Fibroblast of the aortic adventitia (primary cell): ENCODE measurements around the gene LRMDA. TPM values are rescaled to one million over a fixed set of nuclear protein-coding genes. Genes with fewer than 3 reads are reported as not detected.
"Not testable (repeated sequence)": the region's sequence is repeated elsewhere in the genome, so short reads cannot be mapped to it uniquely, and the experiment has no call there.

Experiments used
- DNase-seq: peaks from one replicate; pipeline ENCODE4 v3.0.0-alpha.2; 2010; ENCODE audit warnings: low read depth
- H3K4me3 ChIP-seq: 2 replicates; pipeline ENCODE4 v1.5.1; 2011; ENCODE audit warnings: low read depth, mild to moderate bottlenecking, control low read depth, low read length, moderate library complexity
- CTCF ChIP-seq: IDR thresholded peaks from 2 replicates; pipeline ENCODE4 v1.5.1; 2011; ENCODE audit warnings: mild to moderate bottlenecking, low read length, control low read depth, inconsistent platforms; ENCODE audit not compliant: insufficient read depth
- total RNA-seq: library from RNA; depleted of rRNA; stranded (reverse); fragments of >200 nt; gene quantifications from 2 replicates; pipeline ENCODE4 v1.2.3, GENCODE V29; 2012; ENCODE audit warnings: low replicate concordance

The LRMDA gene
- total RNA-seq, 1 donor: 6.3 TPM

- TF ChIP-seq CTCF: no peak
Observed at GRCh38 chr10:76051007-76051936, 619.8 kb downstream of the LRMDA start.

GRCh38 chr10:76052682-76053503, 621.5 kb downstream of the LRMDA start:
- no peak for TF ChIP-seq CTCF
- no peak overlapping the region for H3K4me3 ChIP-seq
- DNase-seq: no peak

More at GRCh38 chr10:76051007-76051936, 619.8 kb downstream of the LRMDA start:
- no peak overlapping the region for H3K4me3 ChIP-seq
- no peak for DNase-seq

- TF ChIP-seq CTCF: no peak
- no peak overlapping the region for H3K4me3 ChIP-seq
- DNase-seq: no peak
Observed at GRCh38 chr10:76055466-76055865, 624.0 kb downstream of the LRMDA start.

- no peak overlapping the region for H3K4me3 ChIP-seq
- no peak for TF ChIP-seq CTCF
- no peak for DNase-seq
Observed at GRCh38 chr10:76055963-76056362, 624.5 kb downstream of the LRMDA start.

- H3K4me3 ChIP-seq, DNase-seq: not testable (repeated sequence)
Observed at GRCh38 chr10:76060993-76061392, 629.6 kb downstream of the LRMDA start.

GRCh38 chr10:76066457-76066856, 635.0 kb downstream of the LRMDA start:
- TF ChIP-seq CTCF: no peak
- no peak overlapping the region for H3K4me3 ChIP-seq
- no peak for DNase-seq

- TF ChIP-seq CTCF: no peak
- no peak for DNase-seq
- no peak overlapping the region for H3K4me3 ChIP-seq
Observed at GRCh38 chr10:76067447-76067846, 636.0 kb downstream of the LRMDA start.
